BLaER1 (cell line): ENCODE results near the gene NPAS3.

Source experiments
- H3K27ac ChIP-seq: shearing (Covaris generic); formaldehyde crosslinking; 2 replicates; pipeline ENCODE4 v1.8.1; 2022
- H3K27me3 ChIP-seq: shearing (Covaris generic); formaldehyde crosslinking; 2 replicates; pipeline ENCODE4 v1.8.1; 2022
- H3K36me3 ChIP-seq: shearing (Covaris generic); formaldehyde crosslinking; 2 replicates; pipeline ENCODE4 v1.8.1; 2022
- H3K4me1 ChIP-seq: shearing (Covaris generic); formaldehyde crosslinking; 2 replicates; pipeline ENCODE4 v1.8.1; 2022
- H3K4me2 ChIP-seq: shearing (Covaris generic); formaldehyde crosslinking; 2 replicates; pipeline ENCODE4 v1.8.1; 2022
- H3K4me3 ChIP-seq: shearing (Covaris generic); formaldehyde crosslinking; 2 replicates; pipeline ENCODE4 v1.8.1; 2022
- H3K9ac ChIP-seq: shearing (Covaris generic); formaldehyde crosslinking; 2 replicates; pipeline ENCODE4 v1.8.1; 2022
- H3K9me3 ChIP-seq: shearing (Covaris generic); formaldehyde crosslinking; 2 replicates; pipeline ENCODE4 v1.8.1; 2022
- H4K20me1 ChIP-seq: shearing (Covaris generic); formaldehyde crosslinking; 2 replicates; pipeline ENCODE4 v1.8.1; 2022
- Cebpa-rat ChIP-seq: shearing (Covaris generic); IDR thresholded peaks from 2 replicates; pipeline ENCODE4 v1.8.1; 2022

The NPAS3 gene

DNA sequence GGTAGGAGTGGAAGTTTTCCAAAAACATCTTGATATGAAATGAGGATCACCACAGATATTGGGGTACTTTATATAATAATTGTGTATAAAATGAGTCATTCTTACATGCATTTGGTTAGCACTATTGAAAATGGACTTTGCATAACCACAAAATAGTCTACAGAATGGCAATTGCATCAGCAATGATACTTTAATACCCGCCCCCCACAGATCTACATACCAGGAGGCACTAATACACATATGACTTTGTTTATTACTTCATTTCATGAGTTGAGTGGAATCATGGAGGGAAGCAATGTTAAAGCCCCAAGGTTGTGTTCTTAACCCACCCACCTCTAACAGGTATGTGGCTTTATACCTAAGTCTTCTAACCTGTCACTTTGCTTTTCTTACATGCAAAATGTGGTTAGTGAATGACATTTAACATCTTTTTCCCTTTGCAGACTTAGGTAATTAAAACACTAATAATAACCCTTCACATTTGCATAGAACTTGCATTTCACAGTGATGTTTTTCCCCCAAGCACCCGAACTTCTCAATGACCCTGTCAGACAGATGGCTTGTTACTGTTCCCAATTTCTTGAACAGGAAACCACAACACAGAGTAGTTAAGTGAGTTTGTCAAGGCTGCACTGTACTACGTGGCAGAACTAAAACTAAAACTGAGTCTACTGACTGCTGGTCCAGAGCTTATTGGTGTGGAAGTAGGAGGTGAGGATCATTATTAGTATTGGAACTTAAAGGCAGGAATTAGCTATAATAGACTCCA lies 101.9 kb downstream of the NPAS3 start:
- H3K4me1 ChIP-seq, result no peaks in the 10 kb centered on the region
- no peaks in the 10 kb centered on the region for H4K20me1 ChIP-seq
- no peak overlapping the region for H3K9ac ChIP-seq
- H3K27me3 ChIP-seq, result no peaks in the 10 kb centered on the region
- peaks cover 13% of the 10 kb centered on the region for H3K9me3 ChIP-seq
- H3K4me2 ChIP-seq, result no peak overlapping the region
- no peaks in the 10 kb centered on the region for H3K36me3 ChIP-seq
- no peak overlapping the region for H3K4me3 ChIP-seq
- no peak for TF ChIP-seq Cebpa-rat
- no peak overlapping the region for H3K27ac ChIP-seq

DNA sequence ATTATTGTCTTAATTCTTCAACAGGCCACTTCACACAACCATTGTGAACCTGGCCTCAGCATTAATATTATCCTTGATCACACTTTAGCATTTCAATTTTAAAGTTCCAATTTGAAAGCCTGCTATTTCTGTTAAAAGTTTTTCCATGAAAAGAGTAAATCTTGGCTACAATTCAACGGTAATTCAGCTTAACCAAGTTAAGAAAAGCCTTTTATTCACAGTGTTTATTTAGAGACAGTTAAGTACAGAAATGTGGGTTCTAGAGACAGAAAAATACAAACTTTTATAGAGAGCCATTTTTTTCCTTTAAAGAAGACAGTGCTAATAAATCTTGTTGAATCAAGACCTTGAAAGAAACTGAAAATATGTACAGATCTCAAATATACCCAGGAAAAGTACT lies 103.9 kb downstream of the NPAS3 start:
- Histone ChIP-seq H3K4me2 (no peak overlapping the region), H3K27me3 (no peaks in the 10 kb centered on the region), H3K27ac (no peak overlapping the region), H3K4me3 (no peak overlapping the region), H4K20me1 (no peaks in the 10 kb centered on the region), H3K4me1 (no peaks in the 10 kb centered on the region), H3K9me3 (peaks cover 13% of the 10 kb centered on the region), H3K9ac (no peak overlapping the region), H3K36me3 (no peaks in the 10 kb centered on the region)
- no peak for TF ChIP-seq Cebpa-rat

DNA sequence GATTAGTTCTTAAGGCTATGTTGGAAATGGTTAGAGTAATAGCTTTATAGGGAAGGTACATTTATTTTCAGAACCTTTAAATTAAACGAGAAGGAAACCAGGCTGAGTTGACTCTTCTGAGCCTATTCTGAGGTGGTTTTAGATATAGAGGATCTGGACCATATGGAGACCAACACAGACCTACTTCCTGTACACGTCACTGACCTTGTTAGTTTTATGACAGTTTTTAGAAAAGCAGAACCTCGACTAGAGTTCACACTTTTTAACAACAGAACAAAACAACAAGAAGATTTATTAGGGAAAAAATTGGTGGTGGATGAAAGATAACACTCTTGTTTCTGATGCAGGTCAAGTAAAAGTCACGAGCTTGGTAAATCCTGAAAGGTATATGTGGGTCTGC lies 107.1 kb downstream of the NPAS3 start:
- Histone ChIP-seq H3K4me2 (no peak overlapping the region), H3K27me3 (no peaks in the 10 kb centered on the region), H3K9ac (no peak overlapping the region), H3K4me3 (no peak overlapping the region), H3K27ac (no peak overlapping the region), H3K9me3 (peaks cover 13% of the 10 kb centered on the region), H3K4me1 (no peaks in the 10 kb centered on the region), H3K36me3 (no peaks in the 10 kb centered on the region), H4K20me1 (no peaks in the 10 kb centered on the region)
- TF ChIP-seq Cebpa-rat, result no peak

DNA sequence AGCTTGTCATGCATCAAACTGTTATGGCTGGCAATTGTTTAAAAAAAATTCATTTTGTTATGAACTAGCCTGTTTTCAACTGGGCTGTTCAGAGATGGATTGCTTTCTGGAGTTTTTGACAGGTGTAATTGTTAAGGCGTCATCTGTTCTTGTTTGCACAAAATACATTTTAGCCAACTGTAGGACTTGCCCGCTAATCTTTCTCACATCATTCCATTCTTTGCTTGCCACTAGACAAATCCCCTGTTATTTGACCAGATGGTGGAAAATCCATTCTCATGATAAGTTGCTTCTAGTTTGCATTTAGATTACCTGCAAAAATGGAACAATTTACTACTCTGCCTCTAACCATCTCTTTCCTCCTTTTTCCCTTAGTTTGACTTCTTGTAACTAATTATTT lies 114.3 kb downstream of the NPAS3 start:
- Histone ChIP-seq H3K4me3 (no peak overlapping the region), H3K9me3 (no peaks in the 10 kb centered on the region), H3K36me3 (no peaks in the 10 kb centered on the region), H3K27ac (no peak overlapping the region), H3K4me2 (no peak overlapping the region), H4K20me1 (no peaks in the 10 kb centered on the region), H3K27me3 (no peaks in the 10 kb centered on the region), H3K4me1 (no peaks in the 10 kb centered on the region), H3K9ac (no peak overlapping the region)
- no peak for TF ChIP-seq Cebpa-rat

- Histone ChIP-seq H3K27ac (no peak overlapping the region), H3K27me3 (no peaks in the 10 kb centered on the region), H3K4me3 (no peak overlapping the region), H3K4me1 (no peaks in the 10 kb centered on the region), H3K9me3 (no peaks in the 10 kb centered on the region), H3K9ac (no peak overlapping the region), H3K4me2 (no peak overlapping the region), H3K36me3 (no peaks in the 10 kb centered on the region), H4K20me1 (no peaks in the 10 kb centered on the region)
- no peak for TF ChIP-seq Cebpa-rat
Observed at GRCh38 chr14:33056213-33056612, 117.5 kb downstream of the NPAS3 start.

DNA sequence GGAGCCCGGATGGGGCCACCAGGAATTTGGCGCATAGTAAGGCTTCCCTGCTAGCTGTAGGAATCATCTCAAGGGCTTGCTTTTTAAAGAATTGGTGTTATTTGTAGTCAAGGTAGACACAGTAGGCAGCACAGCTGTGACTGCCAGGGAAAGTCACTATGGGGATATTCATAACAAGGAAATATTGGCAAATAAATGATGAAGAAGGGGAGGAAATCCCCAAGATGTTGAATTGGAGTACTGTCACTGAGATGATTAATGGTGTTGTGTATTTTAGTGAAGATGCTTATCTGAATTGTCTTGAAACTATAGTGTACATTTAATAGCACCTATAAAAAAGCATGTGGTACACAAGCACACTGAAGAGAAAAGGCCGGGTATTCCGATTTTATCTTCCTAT lies 118.9 kb downstream of the NPAS3 start:
- Histone ChIP-seq H4K20me1 (no peaks in the 10 kb centered on the region), H3K4me2 (no peak overlapping the region), H3K36me3 (no peaks in the 10 kb centered on the region), H3K9ac (no peak overlapping the region), H3K27me3 (no peaks in the 10 kb centered on the region), H3K4me1 (no peaks in the 10 kb centered on the region), H3K27ac (no peak overlapping the region), H3K4me3 (no peak overlapping the region), H3K9me3 (no peaks in the 10 kb centered on the region)
- no peak for TF ChIP-seq Cebpa-rat

- Histone ChIP-seq H3K27ac (no peak overlapping the region), H3K36me3 (no peaks in the 10 kb centered on the region), H3K4me2 (no peak overlapping the region), H3K4me3 (no peak overlapping the region), H3K9ac (no peak overlapping the region), H4K20me1 (no peaks in the 10 kb centered on the region), H3K9me3 (no peaks in the 10 kb centered on the region), H3K27me3 (no peaks in the 10 kb centered on the region), H3K4me1 (no peaks in the 10 kb centered on the region)
- no peak for TF ChIP-seq Cebpa-rat
Observed at GRCh38 chr14:33061667-33062325, 123.1 kb downstream of the NPAS3 start.

DNA sequence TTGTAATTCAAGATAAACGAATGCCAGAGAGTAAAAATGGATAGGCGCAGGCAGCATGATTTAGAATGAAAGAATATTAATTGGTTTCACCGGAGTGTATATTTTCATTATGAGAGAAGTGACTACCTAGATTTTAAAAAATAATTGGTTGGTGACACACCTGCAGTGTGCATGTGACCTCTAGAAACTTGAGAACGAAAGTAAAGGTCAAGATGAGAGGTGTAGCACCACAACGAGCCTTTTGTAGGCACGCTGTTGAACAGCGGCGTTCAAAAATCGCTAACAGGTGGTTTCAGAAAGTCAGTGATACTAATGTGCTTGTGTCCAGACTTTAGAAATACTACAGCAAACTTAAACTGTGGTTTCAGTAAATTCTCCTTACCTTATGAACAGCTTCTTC lies 123.8 kb downstream of the NPAS3 start:
- H3K4me2 ChIP-seq, result no peak overlapping the region
- no peaks in the 10 kb centered on the region for H3K36me3 ChIP-seq
- no peaks in the 10 kb centered on the region for H3K4me1 ChIP-seq
- no peaks in the 10 kb centered on the region for H4K20me1 ChIP-seq
- H3K27ac ChIP-seq, result no peak overlapping the region
- no peaks in the 10 kb centered on the region for H3K27me3 ChIP-seq
- no peak overlapping the region for H3K9ac ChIP-seq
- no peak overlapping the region for H3K4me3 ChIP-seq
- H3K9me3 ChIP-seq, result no peaks in the 10 kb centered on the region
- no peak for TF ChIP-seq Cebpa-rat

DNA sequence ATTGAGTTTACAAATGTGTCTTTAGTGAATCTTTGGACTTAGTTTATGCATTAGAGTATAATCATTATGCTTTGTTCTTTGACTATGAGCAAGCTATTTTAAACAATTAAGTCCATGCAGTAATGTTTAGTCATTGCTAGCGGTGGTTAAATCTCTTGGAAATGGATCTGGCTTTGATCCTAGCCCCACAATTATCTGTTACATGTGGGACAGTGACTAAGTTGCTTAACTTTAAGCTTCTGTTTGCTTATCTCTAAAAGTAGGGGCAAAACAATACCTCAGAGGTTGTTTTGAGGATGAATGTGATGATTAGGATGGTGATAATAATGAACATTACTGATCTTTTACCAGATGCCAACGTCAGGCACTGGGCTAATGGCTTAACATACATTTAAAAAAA lies 124.2 kb downstream of the NPAS3 start:
- Histone ChIP-seq H4K20me1 (no peaks in the 10 kb centered on the region), H3K9ac (no peak overlapping the region), H3K4me1 (no peaks in the 10 kb centered on the region), H3K27me3 (no peaks in the 10 kb centered on the region), H3K4me3 (no peak overlapping the region), H3K36me3 (no peaks in the 10 kb centered on the region), H3K4me2 (no peak overlapping the region), H3K27ac (no peak overlapping the region), H3K9me3 (no peaks in the 10 kb centered on the region)
- no peak for TF ChIP-seq Cebpa-rat

DNA sequence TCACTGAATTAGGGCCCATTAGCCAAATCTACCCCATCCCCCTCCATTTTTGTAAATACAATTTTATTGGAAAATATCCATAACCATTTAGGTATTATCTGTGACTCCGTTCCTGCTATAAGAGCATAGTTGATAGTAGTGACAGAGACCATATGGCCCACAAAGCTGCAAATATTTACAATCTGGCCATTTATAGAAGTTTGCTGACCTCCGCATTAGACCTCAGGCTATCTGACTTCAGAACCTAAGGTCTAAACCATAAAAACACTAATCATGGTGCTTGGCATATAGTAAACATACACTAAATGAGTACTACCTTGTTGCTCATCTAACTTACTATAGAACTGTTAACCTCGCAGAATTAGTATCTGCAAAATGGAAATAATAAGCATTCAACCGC lies 124.8 kb downstream of the NPAS3 start:
- Histone ChIP-seq H3K4me3 (no peak overlapping the region), H3K9me3 (no peaks in the 10 kb centered on the region), H4K20me1 (no peaks in the 10 kb centered on the region), H3K27me3 (no peaks in the 10 kb centered on the region), H3K4me2 (no peak overlapping the region), H3K27ac (no peak overlapping the region), H3K4me1 (no peaks in the 10 kb centered on the region), H3K36me3 (no peaks in the 10 kb centered on the region), H3K9ac (no peak overlapping the region)
- TF ChIP-seq Cebpa-rat, result no peak
